ENCODE measurements around the gene BEGAIN.

DNA sequence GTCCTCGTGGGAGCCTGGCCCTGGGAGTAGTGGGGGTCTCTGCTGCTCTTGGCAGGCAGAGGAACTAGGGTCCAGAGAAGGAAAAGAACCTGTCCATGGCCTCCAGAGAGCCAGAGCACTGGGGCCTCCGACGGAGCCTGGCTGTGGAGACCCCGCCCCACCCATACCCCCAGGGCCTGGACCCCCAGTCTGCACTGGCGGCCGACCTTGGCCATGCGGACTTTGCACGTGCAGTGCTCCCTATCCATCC is 1.1 kb downstream of the BEGAIN start:
- TF ChIP-seq JUN (IDR thresholded peaks at IDR 0.05) (no peak), MYC (IDR thresholded peaks at IDR 0.05; ENCODE audit: borderline replicate concordance, low read length) (no peak), ZSCAN20 (CRISPR knock-in tag; IDR thresholded peaks at IDR 0.05) (no peak), POLR2A (IDR thresholded peaks at IDR 0.05; ENCODE audit: low read length) (no peak), ESRRA (IDR thresholded peaks at IDR 0.05; ENCODE audit: borderline replicate concordance, low read length) (no peak), CEBPB (IDR thresholded peaks at IDR 0.05) (no peak), GATA3 (IDR thresholded peaks at IDR 0.05; ENCODE audit: borderline replicate concordance) (no peak), RFX5 (IDR thresholded peaks at IDR 0.05) (no peak), SMC3 (IDR thresholded peaks at IDR 0.05) (no peak), CHD4 (IDR thresholded peaks at IDR 0.05; ENCODE audit: borderline replicate concordance) (no peak), ATOH8 (CRISPR knock-in tag; IDR thresholded peaks at IDR 0.05; ENCODE audit: low read depth) (no peak), EHF (CRISPR knock-in tag; IDR thresholded peaks at IDR 0.05) (no peak), HES2 (IDR thresholded peaks at IDR 0.05) (no peak)
- TF ChIP-seq, protein P1, sequence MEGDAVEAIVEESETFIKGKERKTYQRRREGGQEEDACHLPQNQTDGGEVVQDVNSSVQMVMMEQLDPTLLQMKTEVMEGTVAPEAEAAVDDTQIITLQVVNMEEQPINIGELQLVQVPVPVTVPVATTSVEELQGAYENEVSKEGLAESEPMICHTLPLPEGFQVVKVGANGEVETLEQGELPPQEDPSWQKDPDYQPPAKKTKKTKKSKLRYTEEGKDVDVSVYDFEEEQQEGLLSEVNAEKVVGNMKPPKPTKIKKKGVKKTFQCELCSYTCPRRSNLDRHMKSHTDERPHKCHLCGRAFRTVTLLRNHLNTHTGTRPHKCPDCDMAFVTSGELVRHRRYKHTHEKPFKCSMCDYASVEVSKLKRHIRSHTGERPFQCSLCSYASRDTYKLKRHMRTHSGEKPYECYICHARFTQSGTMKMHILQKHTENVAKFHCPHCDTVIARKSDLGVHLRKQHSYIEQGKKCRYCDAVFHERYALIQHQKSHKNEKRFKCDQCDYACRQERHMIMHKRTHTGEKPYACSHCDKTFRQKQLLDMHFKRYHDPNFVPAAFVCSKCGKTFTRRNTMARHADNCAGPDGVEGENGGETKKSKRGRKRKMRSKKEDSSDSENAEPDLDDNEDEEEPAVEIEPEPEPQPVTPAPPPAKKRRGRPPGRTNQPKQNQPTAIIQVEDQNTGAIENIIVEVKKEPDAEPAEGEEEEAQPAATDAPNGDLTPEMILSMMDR (IDR thresholded peaks at IDR 0.05) = no peak

Measured in A549 (cell line).